Fibroblast of upper back skin (primary cell): Measurements from ENCODE around the gene LRRC49.
"Not testable (repeated sequence)": the region's sequence is repeated elsewhere in the genome, so short reads cannot be mapped to it uniquely, and the experiment has no call there.

Experiments
- DNase-seq: peaks from one replicate; pipeline ENCODE4 v3.0.0-alpha.2; 2013

The LRRC49 gene

DNA sequence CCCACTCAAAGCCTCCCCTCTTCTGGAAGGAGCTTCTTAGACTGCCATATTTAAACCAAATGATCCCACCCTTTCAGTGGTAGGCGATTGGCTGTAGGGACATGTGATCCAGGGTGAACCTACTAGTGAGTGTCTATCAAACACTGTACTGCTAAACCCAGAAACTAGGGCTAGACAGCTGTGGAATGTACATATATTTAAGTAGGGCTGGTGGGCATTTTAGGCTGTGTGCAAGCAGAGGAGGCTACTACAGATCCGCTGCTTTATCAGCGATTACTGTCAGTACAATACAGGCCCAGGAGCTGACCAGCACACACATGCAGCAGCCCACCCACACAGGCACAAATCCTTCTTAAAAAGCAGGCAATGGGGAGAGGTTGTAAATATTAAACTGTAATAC is 23.3 kb upstream of the LRRC49 start:
- DNase-seq = peak; percentile 13

DNA sequence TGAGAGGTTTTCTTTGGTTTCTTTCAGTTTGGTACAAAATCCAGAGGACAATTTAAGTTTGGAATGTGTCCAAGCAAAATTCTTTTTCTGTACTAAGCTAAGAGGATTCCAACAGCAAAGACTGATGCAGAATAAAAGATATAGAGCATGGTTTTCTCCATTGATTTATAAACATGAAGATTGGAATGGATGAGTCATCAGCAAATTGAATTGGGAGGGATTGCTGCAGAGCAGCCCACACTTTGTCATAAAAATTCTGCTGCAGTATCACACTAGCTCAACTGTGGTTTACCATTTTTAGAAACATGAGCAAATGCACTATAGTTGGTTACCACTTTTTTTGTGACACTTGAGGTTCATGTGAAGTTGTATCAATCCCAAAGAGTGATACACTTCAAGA is 22.6 kb upstream of the LRRC49 start:
- peak; percentile 92 for DNase-seq

DNA sequence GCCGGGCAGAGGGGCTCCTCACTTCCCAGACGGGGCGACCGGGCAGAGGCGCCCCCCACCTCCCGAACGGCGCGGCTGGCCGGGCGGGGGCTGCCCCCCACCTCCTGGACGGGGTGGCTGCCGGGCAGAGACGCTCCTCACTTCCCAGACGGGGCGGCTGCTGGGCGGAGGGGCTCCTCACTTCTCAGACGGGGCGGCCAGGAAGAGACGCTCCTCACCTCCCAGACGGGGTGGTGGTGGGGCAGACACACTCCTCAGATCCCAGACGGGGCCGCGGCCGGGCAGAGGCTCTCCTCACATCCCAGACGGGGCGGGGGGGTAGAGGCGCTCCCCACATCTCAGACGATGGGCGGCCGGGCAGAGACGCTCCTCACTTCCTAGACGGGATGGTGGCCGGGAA is 21.1 kb upstream of the LRRC49 start:
- DNase-seq = not testable (repeated sequence)

DNA sequence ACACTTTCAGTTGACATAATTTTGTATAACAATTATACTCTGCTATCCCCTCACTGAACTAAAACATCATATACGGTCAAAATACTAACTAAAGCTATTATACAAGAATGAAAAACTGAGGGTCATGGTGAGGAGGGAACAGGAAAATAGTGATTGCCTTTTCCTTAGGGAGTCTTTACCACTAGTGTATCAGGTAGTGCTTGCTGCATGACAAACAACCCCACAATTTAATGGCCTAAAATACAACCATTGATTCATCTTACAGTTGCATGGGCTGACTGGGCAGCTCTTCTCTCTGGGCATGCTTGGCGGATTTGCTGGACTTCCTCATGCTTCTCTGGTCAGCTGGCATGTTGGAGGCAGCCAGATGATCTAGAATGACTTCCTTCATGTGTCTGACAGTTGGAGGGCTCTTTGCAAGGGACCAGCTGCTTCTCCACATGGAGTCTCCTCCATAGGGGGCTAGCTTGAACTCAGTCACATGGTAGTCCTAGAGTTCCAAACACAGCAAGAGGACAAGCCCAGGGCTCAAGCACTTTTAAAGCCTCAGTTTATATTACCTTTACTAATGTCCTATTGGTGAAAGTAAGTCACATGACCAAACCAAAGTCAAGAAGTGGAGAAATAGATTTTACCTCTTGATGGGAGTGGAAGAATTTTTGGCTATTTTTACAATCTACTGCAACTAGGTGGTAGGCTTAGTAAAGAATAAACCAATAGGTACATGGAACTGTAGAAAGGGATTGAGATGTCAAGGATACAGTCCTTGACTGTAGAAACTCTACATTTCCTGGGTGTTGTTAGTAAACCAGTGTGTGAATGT is 19.2 kb upstream of the LRRC49 start:
- no peak for DNase-seq

DNA sequence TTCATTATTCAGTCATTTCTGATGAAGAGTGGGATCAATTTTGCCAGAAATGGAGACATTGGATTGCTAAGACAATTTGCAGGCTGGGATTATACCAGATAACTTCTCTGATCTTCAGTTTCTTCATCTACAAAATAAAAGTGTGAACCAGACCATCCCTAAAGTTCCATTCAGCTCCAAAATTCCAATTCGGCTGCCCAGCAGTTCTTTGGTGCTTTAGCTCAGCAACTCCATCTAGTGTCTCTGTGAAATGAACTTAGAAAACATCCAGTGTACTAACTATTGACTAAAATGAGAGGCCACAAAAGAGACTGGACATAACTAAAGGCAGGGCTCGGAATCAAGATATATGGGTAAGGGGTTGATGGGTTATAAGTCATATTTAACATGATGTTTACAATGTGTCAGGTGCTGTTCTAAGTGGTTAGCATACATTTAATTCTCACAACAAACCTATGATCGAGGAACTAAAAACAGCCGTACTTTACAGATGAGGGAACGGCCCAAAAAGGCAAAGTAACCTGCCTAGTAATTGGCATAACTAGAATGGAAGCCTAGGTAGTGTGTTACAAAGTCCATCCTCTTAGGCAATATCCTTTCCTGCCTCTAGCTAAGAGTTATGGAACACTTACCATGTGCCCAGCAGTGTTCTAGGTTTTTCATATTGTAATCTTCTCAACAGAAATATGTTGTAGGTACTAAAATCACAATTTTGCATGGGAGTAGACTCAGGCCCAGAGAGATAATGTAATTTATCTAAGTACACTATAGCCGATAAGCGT is 17.4 kb upstream of the LRRC49 start:
- DNase-seq = peak; percentile 60

DNA sequence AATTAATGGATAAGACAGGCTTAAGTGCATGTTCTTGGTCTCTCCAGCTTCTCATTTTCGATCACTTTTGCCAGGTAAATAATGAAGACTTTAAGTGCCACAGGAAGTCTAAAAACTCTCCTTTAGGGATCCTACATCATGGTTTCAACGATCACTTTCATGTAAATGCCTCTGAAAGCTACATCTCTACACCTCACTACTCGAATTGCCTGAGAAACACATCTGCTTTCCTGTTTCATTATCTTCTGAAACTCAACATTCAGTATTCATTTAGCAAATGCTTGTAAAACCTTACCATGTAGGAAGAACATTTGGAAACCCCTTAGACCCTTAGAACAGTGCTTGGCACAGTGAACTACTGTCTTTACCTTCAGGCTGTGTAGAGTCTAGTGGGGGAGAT is 16.6 kb upstream of the LRRC49 start:
- no peak for DNase-seq

GRCh38 chr15:70876683-70877082 is 15.9 kb upstream of the LRRC49 start:
- no peak for DNase-seq

GRCh38 chr15:70879401-70879800 is 13.2 kb upstream of the LRRC49 start:
- DNase-seq = peak; percentile 86

- DNase-seq = no peak
These were observed 11.8 kb upstream of the LRRC49 start for GRCh38 chr15:70880781-70881180.

DNA sequence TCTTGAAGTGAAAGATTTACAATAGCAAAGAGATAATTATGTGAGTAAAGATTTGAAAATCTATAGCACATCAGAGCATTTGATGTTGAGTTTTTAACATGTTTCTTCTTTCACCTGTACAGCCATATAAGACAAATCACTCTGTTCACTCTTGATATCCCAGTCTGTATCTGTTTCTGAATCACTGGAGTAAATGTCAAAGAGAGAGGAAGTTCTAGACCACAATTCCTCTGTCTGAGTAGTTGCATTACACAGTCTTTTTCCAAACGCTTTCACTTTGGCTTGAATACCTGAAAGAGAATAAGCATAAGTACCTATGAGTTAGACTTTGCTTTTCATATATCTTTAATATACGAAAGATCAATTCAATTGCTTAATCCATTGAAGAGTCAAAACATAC is 10.3 kb upstream of the LRRC49 start:
- no peak for DNase-seq

DNA sequence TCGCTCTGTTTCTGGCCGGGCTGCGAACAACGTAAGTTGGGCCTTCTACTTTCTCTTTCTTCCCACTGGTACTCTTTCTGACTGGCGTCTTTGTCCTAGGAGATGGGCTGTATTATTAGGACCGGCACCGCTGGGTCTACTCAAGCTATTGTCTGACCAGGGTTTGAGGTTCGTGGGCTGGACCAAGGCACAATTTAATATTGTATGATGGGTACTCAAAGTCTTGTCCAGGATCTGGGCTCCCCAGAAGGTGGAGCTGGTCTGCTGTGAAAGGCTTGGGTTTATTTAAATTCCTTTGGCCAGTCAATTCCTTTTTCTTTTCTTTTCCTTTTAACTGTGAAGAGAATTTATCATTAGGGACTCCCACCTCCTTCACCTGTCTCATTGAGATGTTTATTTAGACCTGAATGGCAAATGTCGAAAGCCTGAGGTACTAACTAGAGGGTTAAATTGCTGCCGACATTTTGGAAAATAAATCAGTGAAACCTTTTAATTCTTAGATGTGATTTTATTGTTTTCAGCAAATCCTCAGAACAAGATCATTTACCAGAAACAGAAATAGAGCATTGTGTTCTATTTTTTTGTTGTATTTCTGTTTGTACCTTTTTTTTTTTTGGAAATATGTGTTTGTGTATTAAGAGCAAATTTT is 410 bp downstream of the LRRC49 start:
- DNase-seq = peak; percentile 70

GRCh38 chr15:70902107-70902506 is 9.5 kb downstream of the LRRC49 start:
- peak; percentile 86 for DNase-seq

DNA sequence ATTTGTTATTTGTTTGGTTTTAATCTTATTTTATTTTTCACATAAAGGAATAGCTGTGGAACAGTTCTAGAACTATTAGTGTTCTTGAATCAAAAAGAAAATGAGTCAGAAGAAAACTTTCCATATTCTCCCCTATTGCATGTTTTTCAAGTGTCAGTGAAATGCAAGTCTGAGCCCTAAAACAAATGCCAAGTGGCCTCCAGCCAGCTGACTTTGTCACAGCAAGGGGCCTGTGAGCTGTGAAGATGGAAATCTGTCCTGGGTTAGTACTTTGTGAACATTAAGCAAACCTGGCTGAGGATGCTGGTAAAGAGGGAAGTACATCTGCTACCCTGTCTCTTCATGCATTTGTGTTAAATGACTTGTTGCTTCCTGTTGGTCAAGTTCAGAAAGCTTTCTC is 14.2 kb downstream of the LRRC49 start:
- peak; percentile 72 for DNase-seq

- no peak for DNase-seq
These were observed 15.3 kb downstream of the LRRC49 start for GRCh38 chr15:70907784-70908471.

GRCh38 chr15:70910958-70911357 is 18.3 kb downstream of the LRRC49 start:
- no peak for DNase-seq

DNA sequence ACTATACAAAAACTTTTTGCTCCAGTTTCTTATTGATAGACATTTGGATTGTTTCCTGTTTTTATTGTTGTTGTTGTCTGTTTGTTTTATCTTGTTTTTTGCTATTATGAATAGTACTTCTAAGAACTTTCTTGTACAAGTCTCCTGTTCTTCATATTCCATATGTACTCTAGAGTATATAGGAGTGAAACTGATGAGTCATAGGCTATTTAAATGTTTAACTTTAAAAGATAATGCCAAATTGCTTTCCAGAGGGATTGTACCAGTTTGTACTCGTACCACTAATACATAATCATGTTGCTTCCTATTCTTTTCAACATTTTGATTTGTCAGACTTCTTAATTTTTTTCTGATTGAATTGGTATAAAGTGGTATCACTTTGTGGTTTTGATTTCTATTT is 19.6 kb downstream of the LRRC49 start:
- DNase-seq = no peak

GRCh38 chr15:70916531-70916930 is 23.9 kb downstream of the LRRC49 start:
- no peak for DNase-seq

GRCh38 chr15:70917955-70918354 is 25.3 kb downstream of the LRRC49 start:
- no peak for DNase-seq

- DNase-seq = no peak
These were observed 28.5 kb downstream of the LRRC49 start for GRCh38 chr15:70920981-70921696.

DNA sequence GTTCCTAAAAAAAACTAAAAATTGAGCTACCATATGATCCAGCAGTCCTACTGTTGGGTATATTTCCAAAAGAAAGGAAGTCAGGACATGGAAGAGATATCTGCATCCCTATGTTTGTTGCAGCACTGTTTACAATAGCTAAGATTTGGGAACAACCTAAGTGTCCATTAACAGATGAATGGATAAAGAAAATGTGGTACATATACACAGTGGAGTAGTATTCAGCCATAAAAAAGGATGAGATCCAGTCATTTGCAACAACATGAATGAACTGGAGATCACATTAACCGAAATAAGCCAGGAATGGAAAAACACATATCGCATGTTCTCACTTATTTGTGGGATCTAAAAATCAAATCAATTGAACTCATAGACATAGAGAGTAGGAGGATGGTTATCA is 29.5 kb downstream of the LRRC49 start:
- no peak for DNase-seq

GRCh38 chr15:70923311-70924080 is 30.9 kb downstream of the LRRC49 start:
- peak; percentile 25 for DNase-seq

GRCh38 chr15:70926914-70927313 is 34.3 kb downstream of the LRRC49 start:
- DNase-seq = not testable (repeated sequence)
